H1 (cell line): ENCODE measurements around the gene MAGI1. TPM values are rescaled to one million over a fixed set of nuclear protein-coding genes. Genes with fewer than 3 reads are reported as not detected.

ENCODE experiments used
- CTCF ChIA-PET: fragments of 300-600 bp; sonication (Branson Sonifier 250); formaldehyde crosslinking; loops from one replicate; lab custom pipeline; 2021; ENCODE audit not compliant: partially characterized antibody; lab: Charles Lee
- POLR2A ChIA-PET: fragments of 300-600 bp; sonication (Branson Sonifier 250); formaldehyde crosslinking; loops from one replicate; lab custom pipeline; 2021; ENCODE audit warnings: inconsistent platforms; ENCODE audit not compliant: partially characterized antibody; lab: Charles Lee
- DNase-seq, 2 experiments: peaks; one replicate each; pipeline versions ENCODE4 v3.0.0 to v3.0.0-alpha.2; 2010 to 2022; ENCODE audit warnings: low spot score in 2 of 2, low read depth in 1 of 2, mixed read lengths in 1 of 2
- FAIRE-seq: peaks from 2 replicates; lab custom pipeline; 2011; peaks lifted over from hg19 to GRCh38; lab: Jason Lieb, UNC
- H2AFZ ChIP-seq: 2 replicates; pipeline ENCODE4 v1.8.1; 2012; ENCODE audit warnings: low read length, inconsistent platforms
- H2AK5ac ChIP-seq: 2 replicates; pipeline ENCODE4 v1.6.1; 2013; ENCODE audit warnings: low read depth, low read length
- H2BK120ac ChIP-seq: replicated peaks from 2 replicates; pipeline ENCODE3; 2013; ENCODE audit warnings: low read depth, low read length, inconsistent platforms
- H2BK12ac ChIP-seq: 2 replicates; pipeline ENCODE4 v1.6.1; 2013; ENCODE audit warnings: low read depth, low read length
- H2BK15ac ChIP-seq: 2 replicates; pipeline ENCODE4 v1.6.1; 2013; ENCODE audit warnings: low read length
- H2BK20ac ChIP-seq: 2 replicates; pipeline ENCODE4 v1.6.1; 2013; ENCODE audit warnings: low read length
- H2BK5ac ChIP-seq: 2 replicates; pipeline ENCODE4 v1.6.1; 2013; ENCODE audit warnings: low read depth, low read length
- H3K14ac ChIP-seq: 2 replicates; pipeline ENCODE4 v1.6.1; 2013; ENCODE audit warnings: inconsistent platforms; ENCODE audit not compliant: insufficient read length
- H3K18ac ChIP-seq: 2 replicates; pipeline ENCODE4 v1.6.1; 2013; ENCODE audit warnings: low read length; ENCODE audit errors: extremely low read depth
- H3K23ac ChIP-seq: 2 replicates; pipeline ENCODE4 v1.6.1; 2013; ENCODE audit warnings: inconsistent platforms; ENCODE audit not compliant: insufficient read length
- H3K23me2 ChIP-seq: 2 replicates; pipeline ENCODE4 v1.6.1; 2013; ENCODE audit warnings: low read depth, low read length
- H3K27ac ChIP-seq: 2 replicates; pipeline ENCODE4 v1.6.1; 2011; ENCODE audit warnings: low read depth, low read length, inconsistent platforms
- H3K27me3 ChIP-seq, 4 experiments: replicated peaks in 1 of 4; 1 replicate in 1 of 4; 2 replicates in 3 of 4; pipeline versions ENCODE4 v1.6.1 to v1.8.1; 2011 to 2013; ENCODE audit warnings: low read length in 3 of 4, mild to moderate bottlenecking in 3 of 4, inconsistent platforms in 2 of 4, mixed read lengths in 2 of 4, moderate library complexity in 1 of 4; ENCODE audit not compliant: control insufficient read depth in 3 of 4, insufficient read depth in 3 of 4; ENCODE audit errors: extremely low read depth in 1 of 4
- H3K36me3 ChIP-seq, 4 experiments: 2 replicates each; pipeline versions ENCODE4 v1.6.1 to v1.8.1; 2011 to 2013; ENCODE audit warnings: mild to moderate bottlenecking in 4 of 4, low read length in 3 of 4, moderate library complexity in 2 of 4, control low read depth in 1 of 4, inconsistent platforms in 1 of 4; ENCODE audit not compliant: insufficient read depth in 4 of 4, control insufficient read depth in 2 of 4
- H3K4ac ChIP-seq: replicated peaks from 2 replicates; pipeline ENCODE3; 2013; ENCODE audit warnings: low read length, low read depth, mixed read lengths, inconsistent platforms; ENCODE audit not compliant: insufficient read length
- H3K4me1 ChIP-seq, 4 experiments: replicated peaks in 1 of 4; 1 replicate in 1 of 4; 2 replicates in 3 of 4; pipeline versions ENCODE4 v1.6.1 to v1.8.1; 2011 to 2013; ENCODE audit warnings: low read length in 3 of 4, inconsistent platforms in 2 of 4, mixed read lengths in 1 of 4; ENCODE audit not compliant: insufficient read depth in 4 of 4, control insufficient read depth in 3 of 4
- H3K4me2 ChIP-seq, 2 experiments: 2 replicates each; pipeline versions ENCODE4 v1.6.1 to v1.8.1; 2011 to 2013; ENCODE audit warnings: low read depth in 2 of 2, low read length in 2 of 2, control low read depth in 1 of 2, inconsistent platforms in 1 of 2, mild to moderate bottlenecking in 1 of 2; ENCODE audit not compliant: insufficient read depth in 1 of 2
- H3K4me3 ChIP-seq, 4 experiments: fragments of 200-600, 300-600 bp in 1 of 4; sonication (generic), shearing (Covaris generic), sonication (Bioruptor Twin) in 1 of 4; 2 replicates each; pipeline versions ENCODE4 v1.5.1 to v1.8.1; 2011 to 2016; ENCODE audit warnings: low read length in 4 of 4, low read depth in 3 of 4, control low read depth in 2 of 4, inconsistent platforms in 2 of 4, mild to moderate bottlenecking in 2 of 4, mixed read lengths in 1 of 4, moderate library complexity in 1 of 4; ENCODE audit not compliant: insufficient read depth in 2 of 4; ENCODE audit errors: extremely low read depth in 1 of 4
- H3K56ac ChIP-seq: replicated peaks from 2 replicates; pipeline ENCODE3; 2013; ENCODE audit warnings: low read depth, mild to moderate bottlenecking, mixed read lengths, low read length, inconsistent platforms; ENCODE audit not compliant: insufficient read length
- H3K79me1 ChIP-seq: 2 replicates; pipeline ENCODE4 v1.6.1; 2013; ENCODE audit warnings: low read depth, low read length, control low read depth
- H3K79me2 ChIP-seq, 2 experiments: 2 replicates each; pipeline versions ENCODE4 v1.6.1 to v1.8.1; 2012 to 2013; ENCODE audit warnings: low read length in 2 of 2, mild to moderate bottlenecking in 2 of 2, inconsistent platforms in 1 of 2; ENCODE audit not compliant: insufficient read depth in 2 of 2, control insufficient read depth in 1 of 2
- H3K9ac ChIP-seq, 4 experiments: replicated peaks in 1 of 4; 1 replicate in 1 of 4; 2 replicates in 3 of 4; pipeline versions ENCODE4 v1.6.1 to v1.8.1; 2011 to 2013; ENCODE audit warnings: low read depth in 3 of 4, low read length in 3 of 4, control low read depth in 2 of 4, mild to moderate bottlenecking in 2 of 4, moderate library complexity in 2 of 4, inconsistent platforms in 1 of 4; ENCODE audit errors: extremely low read depth in 1 of 4
- H3K9me3 ChIP-seq, 2 experiments: 2 replicates each; pipeline versions ENCODE4 v1.6.1 to v1.8.1; 2012 to 2013; ENCODE audit warnings: mild to moderate bottlenecking in 2 of 2, moderate library complexity in 2 of 2, control low read depth in 1 of 2, inconsistent platforms in 1 of 2, low read depth in 1 of 2, low read length in 1 of 2, mixed read lengths in 1 of 2; ENCODE audit not compliant: insufficient read depth in 2 of 2
- H4K20me1 ChIP-seq, 2 experiments: replicated peaks in 1 of 2; 2 replicates each; pipeline versions ENCODE3 to v1.8.1; 2011 to 2013; ENCODE audit warnings: inconsistent platforms in 2 of 2, low read length in 2 of 2, mild to moderate bottlenecking in 1 of 2; ENCODE audit not compliant: insufficient read depth in 2 of 2, control insufficient read depth in 1 of 2
- H4K5ac ChIP-seq: 2 replicates; pipeline ENCODE4 v1.6.1; 2013; ENCODE audit warnings: low read length, low read depth, mixed read lengths, inconsistent platforms; ENCODE audit not compliant: insufficient read length
- H4K8ac ChIP-seq: 2 replicates; pipeline ENCODE4 v1.8.0; 2013; ENCODE audit warnings: mild to moderate bottlenecking, moderate library complexity, low read length, inconsistent platforms; ENCODE audit not compliant: insufficient read depth; ENCODE audit errors: extremely low read depth
- H4K91ac ChIP-seq: replicated peaks from 2 replicates; pipeline ENCODE3; 2013; ENCODE audit warnings: low read length, mixed read lengths, inconsistent platforms; ENCODE audit not compliant: insufficient read length
- CREB1 ChIP-seq: IDR thresholded peaks from 2 replicates; pipeline ENCODE4 v1.6.1; 2012; ENCODE audit warnings: inconsistent platforms
- GABPA ChIP-seq: IDR thresholded peaks from 2 replicates; pipeline ENCODE4 v1.6.1; 2011; ENCODE audit warnings: mild to moderate bottlenecking, low read length, moderate library complexity, borderline replicate concordance; ENCODE audit not compliant: insufficient read depth
- HDAC6 ChIP-seq: IDR thresholded peaks from one replicate; pipeline ENCODE4 v1.7.1; 2012; ENCODE audit warnings: low read depth, mild to moderate bottlenecking, inconsistent platforms, low read length, moderate library complexity
- NRF1 ChIP-seq: IDR thresholded peaks from 2 replicates; pipeline ENCODE4 v1.6.1; 2011; ENCODE audit warnings: mild to moderate bottlenecking, low read depth, low read length, improper control_type of control experiment
- SRF ChIP-seq: IDR thresholded peaks from 2 replicates; pipeline ENCODE4 v1.6.1; 2011; ENCODE audit warnings: mild to moderate bottlenecking, low read depth, low read length, moderate library complexity
- SUZ12 ChIP-seq: fragments of 200-600 bp; sonication (generic); IDR thresholded peaks from 2 replicates; pipeline ENCODE4 v1.6.1; 2012; ENCODE audit warnings: mild to moderate bottlenecking, inconsistent platforms, low read length, moderate library complexity, mixed read lengths
- TAF1 ChIP-seq: IDR thresholded peaks from 2 replicates; pipeline ENCODE4 v1.6.1; 2011; ENCODE audit warnings: mild to moderate bottlenecking, low read depth, low read length
- WGBS, 2 experiments: shearing (Covaris generic) in 1 of 2; methylation state at CpG; one replicate each; pipeline versions ENCODE4 v1.1.6 to v1.1.7; 2013 to 2015; ENCODE audit warnings: low lambda C conversion rate in 2 of 2, mixed read lengths in 2 of 2, inconsistent platforms in 1 of 2, low coverage in 1 of 2, missing lambda C conversion rate in 1 of 2; ENCODE audit not compliant: insufficient replicate concordance in 2 of 2, insufficient coverage in 1 of 2, insufficient read length in 1 of 2; ENCODE audit errors: extremely low coverage in 1 of 2, missing lambda C conversion rate in 1 of 2; 5-methylcytosine and 5-hydroxymethylcytosine counted together
- polyA plus RNA-seq, 7 experiments: library from polyadenylated mRNA; depleted of rRNA in 3 of 7; stranded (reverse) in 5 of 7; unstranded in 2 of 7; fragments of >200 nt in 5 of 7; fragments of 200-250 nt in 2 of 7; gene quantifications; 1 replicate in 5 of 7; 2 replicates in 1 of 7; 4 replicates in 1 of 7; pipeline versions ENCODE4 v1.2.1 to v1.2.3, GENCODE V29; 2011 to 2013; ENCODE audit warnings: missing spikeins in 2 of 7, mixed read lengths in 2 of 7
- total RNA-seq: library from RNA; stranded (reverse); fragmentation: NEBNext Ultra II Directional; extraction: Animal tissue kit (Norgen Biotek cat#: 25700); gene quantifications from 2 replicates; pipeline ENCODE4 v1.2.1, GENCODE V29; 2021

The MAGI1 gene
- total and polyA plus RNA-seq, 2 of the 8 experiments (the other 6 are each of a cell fraction or from before 2014, with no cell fraction given) = 19.8 to 78.0 TPM

DNA sequence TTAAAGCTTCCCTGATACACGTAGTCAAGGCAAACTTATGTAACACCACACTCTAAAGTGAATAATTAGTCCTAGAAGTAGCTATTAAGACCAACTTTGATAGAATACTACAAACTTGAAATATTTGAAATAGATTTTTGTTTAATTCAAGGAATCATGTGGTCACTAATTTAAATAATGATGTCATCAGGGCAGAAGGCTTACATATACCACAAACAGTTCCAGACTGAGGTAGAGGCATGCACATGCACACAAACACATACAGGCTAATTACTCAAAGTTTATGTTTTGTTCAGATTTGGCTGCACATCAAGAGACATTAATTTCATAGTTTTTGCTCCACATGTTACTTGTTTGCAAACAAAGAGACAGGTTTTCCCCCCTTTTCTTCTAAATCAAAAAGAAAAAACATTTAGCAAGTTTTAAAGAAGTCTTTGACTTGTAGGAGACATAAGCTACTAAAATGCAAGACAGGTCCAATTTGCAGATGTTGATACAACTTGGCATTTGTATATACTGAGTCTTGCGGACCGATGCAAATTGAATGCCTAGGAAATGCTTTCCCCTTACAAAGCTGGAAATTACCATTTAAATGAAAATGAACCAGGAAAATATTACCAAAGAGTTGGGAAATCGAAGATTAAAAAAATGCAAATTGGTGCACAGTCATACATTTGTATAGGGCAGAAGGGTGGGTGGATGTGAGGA, 594.8 kb downstream of the MAGI1 start:
- TF ChIP-seq SRF (no peak), NRF1 (no peak), TAF1 (no peak), SUZ12 (no peak), HDAC6 (no peak), GABPA (no peak), CREB1 (no peak)
- no peak for FAIRE-seq

More for the DNA sequence above, 594.8 kb downstream of the MAGI1 start:
- Histone ChIP-seq H3K79me2 (no peaks in the 10 kb centered on the region), H2AFZ (no peak overlapping the region), H3K23me2 (no peaks in the 10 kb centered on the region), H4K5ac (no peak overlapping the region), H2AK5ac (no peak overlapping the region), H2BK120ac (no peak overlapping the region), H3K36me3 (peaks cover 0 to 20% (median 2%) of the 10 kb centered on the region in 4 experiments; a peak in 4 of 8 replicates), H3K23ac (no peak overlapping the region), H3K56ac (no peak overlapping the region), H2BK5ac (no peak overlapping the region), H4K20me1 (no peaks in the 10 kb centered on the region), H2BK20ac (no peak overlapping the region), H3K79me1 (no peaks in the 10 kb centered on the region), H4K8ac (no peak overlapping the region), H4K91ac (no peak overlapping the region), H3K4me2 (no peak overlapping the region), H2BK15ac (no peak overlapping the region), H3K18ac (no peak overlapping the region), H3K27me3 (no peaks in the 10 kb centered on the region), H3K9me3 (no peaks in the 10 kb centered on the region), H3K14ac (no peak overlapping the region), H3K4me1 (peaks cover 0 to 3% (median 1%) of the 10 kb centered on the region in 4 experiments; a peak in 3 of 7 replicates), H3K4ac (no peak overlapping the region), H3K27ac (no peak overlapping the region), H3K4me3 (no peak overlapping the region), H3K9ac (no peak overlapping the region), H2BK12ac (no peak overlapping the region)
- WGBS, 2 experiments = 93% methylated on average over 4 of the region's 4 CpGs; no CpG with 5 or more reads in 1 of the 2 experiments
- POLR2A ChIA-PET = no interaction called here
- CTCF ChIA-PET = interaction anchor here (0.7 kb wide), 2 partner anchors 109 to 230 kb away, joined by 3 read pairs; no protein-coding TSS in a partner anchor
- no peak for DNase-seq
